ENCODE results near the gene PRODH2.
A peak's percentile ranks its signal among the peaks of the same experiment; 100 is the strongest.

The PRODH2 gene

DNA sequence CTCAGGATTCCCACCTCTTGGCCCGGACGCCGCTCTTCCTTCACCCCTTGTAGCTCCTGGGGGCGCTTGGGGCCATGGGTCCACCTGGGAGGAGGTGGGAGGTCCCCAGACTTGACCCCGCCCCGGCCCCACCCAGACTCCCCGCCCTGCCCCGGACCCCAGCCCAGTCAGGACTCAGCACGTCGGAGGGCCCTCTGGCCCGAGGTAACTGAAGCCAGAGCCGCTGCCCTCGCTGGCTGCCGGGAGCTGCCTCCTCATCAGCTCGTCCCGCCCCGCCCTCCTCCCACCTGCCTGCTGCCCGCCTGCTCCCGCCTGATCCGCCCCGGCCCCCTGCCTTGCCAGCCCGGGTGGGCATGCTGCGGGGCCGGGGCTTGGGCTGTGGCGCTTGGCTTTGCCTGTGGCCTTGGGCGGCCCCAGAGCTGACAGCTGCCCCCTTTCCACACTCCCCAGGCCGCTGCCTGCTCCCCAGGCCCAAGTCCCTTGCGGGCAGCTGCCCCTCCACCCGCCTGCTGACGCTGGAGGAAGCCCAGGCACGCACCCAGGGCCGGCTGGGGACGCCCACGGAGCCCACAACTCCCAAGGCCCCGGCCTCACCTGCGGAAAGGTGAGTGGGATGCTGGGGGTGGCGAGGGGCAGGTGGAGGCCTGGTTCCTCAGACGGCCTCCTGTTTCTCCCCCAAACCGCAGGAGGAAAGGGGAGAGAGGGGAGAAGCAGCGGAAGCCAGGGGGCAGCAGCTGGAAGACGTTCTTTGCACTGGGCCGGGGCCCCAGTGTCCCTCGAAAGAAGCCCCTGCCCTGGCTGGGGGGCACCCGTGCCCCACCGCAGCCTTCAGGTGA lies 27.9 kb downstream of the PRODH2 start:
- Histone ChIP-seq H3K9ac (ENCODE audit: low read depth, low read length) (peak overlapping the region; percentile 66), H3K4me1 (ENCODE audit: insufficient read depth, low read length) (0 out of 2 replicates have a peak, but pooled peaks cover 12% of the 10 kb centered on the region), H3K36me3 (ENCODE audit: insufficient read depth, low read length) (no peaks in the 10 kb centered on the region), H3K9me3 (ENCODE audit: control insufficient read depth, insufficient read depth, low read length) (no peaks in the 10 kb centered on the region)

GRCh38 chr19:35783469-35784434 lies 28.9 kb downstream of the PRODH2 start:
- Histone ChIP-seq H3K9ac (ENCODE audit: low read depth, low read length) (peak overlapping the region; percentile 66; the same call in 1 of the 2 replicates), H3K36me3 (ENCODE audit: insufficient read depth, low read length) (no peaks in the 10 kb centered on the region), H3K4me1 (ENCODE audit: insufficient read depth, low read length) (0 out of 2 replicates have a peak, but pooled peaks cover 12% of the 10 kb centered on the region), H3K9me3 (ENCODE audit: control insufficient read depth, insufficient read depth, low read length) (no peaks in the 10 kb centered on the region)

- Histone ChIP-seq H3K9ac (ENCODE audit: low read depth, low read length) (no peak overlapping the region), H3K36me3 (ENCODE audit: insufficient read depth, low read length) (no peaks in the 10 kb centered on the region), H3K4me1 (ENCODE audit: insufficient read depth, low read length) (peaks cover 14% of the 10 kb centered on the region; the same call in 1 of the 2 replicates), H3K9me3 (ENCODE audit: control insufficient read depth, insufficient read depth, low read length) (no peaks in the 10 kb centered on the region)
Measured at GRCh38 chr19:35782589-35782988, 30.1 kb downstream of the PRODH2 start.

GRCh38 chr19:35781650-35782049 lies 31.0 kb downstream of the PRODH2 start:
- no peak overlapping the region for H3K9ac ChIP-seq (ENCODE audit: low read depth, low read length)
- H3K4me1 ChIP-seq (ENCODE audit: insufficient read depth, low read length): peaks cover 21% of the 10 kb centered on the region
- no peaks in the 10 kb centered on the region for H3K9me3 ChIP-seq (ENCODE audit: control insufficient read depth, insufficient read depth, low read length)
- no peaks in the 10 kb centered on the region for H3K36me3 ChIP-seq (ENCODE audit: insufficient read depth, low read length)

GRCh38 chr19:35780717-35781116 lies 31.9 kb downstream of the PRODH2 start:
- H3K4me1 ChIP-seq (ENCODE audit: insufficient read depth, low read length): peaks cover 26% of the 10 kb centered on the region
- H3K36me3 ChIP-seq (ENCODE audit: insufficient read depth, low read length): no peaks in the 10 kb centered on the region
- no peak overlapping the region for H3K9ac ChIP-seq (ENCODE audit: low read depth, low read length)
- H3K9me3 ChIP-seq (ENCODE audit: control insufficient read depth, insufficient read depth, low read length): no peaks in the 10 kb centered on the region

DNA sequence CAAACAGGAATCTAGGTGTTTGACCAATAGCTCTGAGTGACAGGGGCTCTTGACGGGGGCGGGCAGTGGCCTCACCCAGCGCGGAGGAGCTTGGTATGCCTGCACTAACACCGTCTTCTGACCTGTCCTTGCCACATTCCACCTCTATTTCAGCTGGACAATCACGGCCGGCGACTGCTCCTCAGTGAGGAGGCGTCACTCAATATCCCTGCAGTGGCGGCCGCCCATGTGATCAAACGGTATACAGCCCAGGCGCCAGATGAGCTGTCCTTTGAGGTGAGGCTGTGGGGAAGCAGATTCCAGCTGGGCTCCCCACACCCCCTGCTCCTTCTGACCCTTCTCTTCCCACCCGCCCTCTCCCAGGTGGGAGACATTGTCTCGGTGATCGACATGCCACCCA lies 32.6 kb downstream of the PRODH2 start:
- Histone ChIP-seq H3K9ac (ENCODE audit: low read depth, low read length) (no peak overlapping the region), H3K4me1 (ENCODE audit: insufficient read depth, low read length) (peaks cover 26% of the 10 kb centered on the region), H3K36me3 (ENCODE audit: insufficient read depth, low read length) (no peaks in the 10 kb centered on the region), H3K9me3 (ENCODE audit: control insufficient read depth, insufficient read depth, low read length) (no peaks in the 10 kb centered on the region)

GRCh38 chr19:35779033-35779432 lies 33.6 kb downstream of the PRODH2 start:
- H3K4me1 ChIP-seq (ENCODE audit: insufficient read depth, low read length): peaks cover 26% of the 10 kb centered on the region
- H3K36me3 ChIP-seq (ENCODE audit: insufficient read depth, low read length): no peaks in the 10 kb centered on the region
- H3K9me3 ChIP-seq (ENCODE audit: control insufficient read depth, insufficient read depth, low read length): no peaks in the 10 kb centered on the region
- H3K9ac ChIP-seq (ENCODE audit: low read depth, low read length): no peak overlapping the region

DNA sequence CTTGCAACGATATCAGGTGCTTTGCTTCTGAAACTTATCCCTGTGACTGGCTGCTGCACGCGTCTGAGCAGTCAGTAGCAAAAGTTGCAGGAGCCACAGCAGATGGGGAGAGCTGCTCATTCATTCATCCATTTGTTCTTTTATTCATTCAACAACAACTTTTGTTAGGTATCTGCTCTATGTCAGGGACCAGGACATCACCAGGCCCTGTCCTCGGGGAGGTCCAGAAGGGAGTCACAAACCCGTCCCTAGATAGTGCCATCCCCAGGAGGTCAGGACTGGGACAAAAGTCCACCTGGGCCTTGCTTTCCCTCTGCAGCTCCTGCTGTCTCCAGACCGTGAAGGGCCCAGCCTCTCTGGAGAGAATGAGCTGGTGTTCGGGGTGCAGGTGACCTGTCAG lies 34.7 kb downstream of the PRODH2 start:
- Histone ChIP-seq H3K9me3 (ENCODE audit: control insufficient read depth, insufficient read depth, low read length) (no peaks in the 10 kb centered on the region), H3K4me1 (ENCODE audit: insufficient read depth, low read length) (peaks cover 21% of the 10 kb centered on the region), H3K9ac (ENCODE audit: low read depth, low read length) (no peak overlapping the region), H3K36me3 (ENCODE audit: insufficient read depth, low read length) (no peaks in the 10 kb centered on the region)

GRCh38 chr19:35777086-35777841 lies 35.4 kb downstream of the PRODH2 start:
- Histone ChIP-seq H3K9me3 (ENCODE audit: control insufficient read depth, insufficient read depth, low read length) (no peaks in the 10 kb centered on the region), H3K4me1 (ENCODE audit: insufficient read depth, low read length) (peaks cover 21% of the 10 kb centered on the region), H3K9ac (ENCODE audit: low read depth, low read length) (no peak overlapping the region), H3K36me3 (ENCODE audit: insufficient read depth, low read length) (no peaks in the 10 kb centered on the region)

DNA sequence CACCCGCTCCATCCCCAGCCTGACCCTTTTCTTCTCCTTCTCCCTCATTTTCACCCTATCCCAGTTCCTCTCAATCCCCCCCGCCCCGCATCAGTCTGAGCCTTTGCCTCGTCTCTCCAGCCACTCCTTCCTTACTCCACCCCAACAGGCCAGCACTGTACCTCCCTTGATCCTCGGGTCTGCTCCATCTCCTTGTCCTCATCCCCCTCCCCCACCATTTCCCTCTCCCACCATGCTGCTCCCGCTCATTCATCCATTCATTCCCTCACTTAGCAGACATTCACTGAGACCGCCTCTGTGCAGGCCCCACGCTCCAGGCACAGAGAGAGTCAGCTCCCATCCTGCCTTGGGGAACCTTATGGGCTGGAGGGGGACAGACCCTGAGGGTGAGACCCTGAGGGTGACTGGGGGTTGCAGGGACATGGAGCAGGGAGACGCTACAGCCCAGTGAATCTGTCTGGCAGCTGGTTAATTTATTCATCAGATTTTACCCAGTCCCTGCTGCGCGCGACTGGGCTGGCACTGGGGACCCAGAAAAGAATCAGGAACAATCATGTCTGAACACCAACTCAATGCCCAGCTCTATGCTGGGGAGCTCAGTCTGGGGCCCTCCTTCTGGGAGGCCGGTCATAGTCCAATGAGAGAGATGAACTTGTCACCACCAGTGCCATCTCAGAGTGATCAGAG lies 36.4 kb downstream of the PRODH2 start:
- no peaks in the 10 kb centered on the region for H3K9me3 ChIP-seq (ENCODE audit: control insufficient read depth, insufficient read depth, low read length)
- no peaks in the 10 kb centered on the region for H3K36me3 ChIP-seq (ENCODE audit: insufficient read depth, low read length)
- no peak overlapping the region for H3K9ac ChIP-seq (ENCODE audit: low read depth, low read length)
- peaks cover 14% of the 10 kb centered on the region for H3K4me1 ChIP-seq (ENCODE audit: insufficient read depth, low read length)

GRCh38 chr19:35775298-35776101 lies 37.1 kb downstream of the PRODH2 start, which contains the start of gene ARHGAP33:
Gene ARHGAP33 (plus strand): TSS chr19:35775564. CDS start chr19:35775659, 95 bp downstream.
- Histone ChIP-seq H3K4me1 (ENCODE audit: insufficient read depth, low read length) (peaks cover 13% of the 10 kb centered on the region), H3K9ac (ENCODE audit: low read depth, low read length) (peak within 1 kb of the TSS; percentile 56; the same call in 1 of the 2 replicates), H3K9me3 (ENCODE audit: control insufficient read depth, insufficient read depth, low read length) (no peaks in the 10 kb centered on the region), H3K36me3 (ENCODE audit: insufficient read depth, low read length) (no peaks in the 10 kb centered on the region)

DNA sequence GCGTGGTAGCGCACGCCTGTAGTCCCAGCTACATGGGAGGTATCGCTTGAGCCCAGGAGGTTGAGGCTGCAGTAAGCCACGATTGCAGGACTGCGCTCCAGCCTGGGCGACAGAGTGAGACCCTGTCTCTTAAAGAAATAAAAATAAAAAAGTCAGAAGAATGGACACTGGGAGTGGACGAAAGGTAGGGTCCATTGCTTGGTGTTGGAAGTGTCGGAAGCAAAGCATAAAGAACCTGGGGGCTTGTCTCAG lies 37.7 kb downstream of the PRODH2 start:
- H3K9me3 ChIP-seq (ENCODE audit: control insufficient read depth, insufficient read depth, low read length): no peaks in the 10 kb centered on the region
- H3K36me3 ChIP-seq (ENCODE audit: insufficient read depth, low read length): no peaks in the 10 kb centered on the region
- H3K9ac ChIP-seq (ENCODE audit: low read depth, low read length): peak overlapping the region; percentile 56; the same call in 1 of the 2 replicates
- H3K4me1 ChIP-seq (ENCODE audit: insufficient read depth, low read length): peaks cover 13% of the 10 kb centered on the region

Data from ES-I3 (cell line).